GM18511 (cell line): ENCODE results near the gene TSKU.

ENCODE experiments used
- ATAC-seq: cut with Tn5 transposase; IDR thresholded peaks from one replicate; pipeline ENCODE4 v1.9.1; 2021; ENCODE audit warnings: mild to moderate bottlenecking, moderate library complexity; ENCODE audit not compliant: unreplicated experiment

The TSKU gene

DNA sequence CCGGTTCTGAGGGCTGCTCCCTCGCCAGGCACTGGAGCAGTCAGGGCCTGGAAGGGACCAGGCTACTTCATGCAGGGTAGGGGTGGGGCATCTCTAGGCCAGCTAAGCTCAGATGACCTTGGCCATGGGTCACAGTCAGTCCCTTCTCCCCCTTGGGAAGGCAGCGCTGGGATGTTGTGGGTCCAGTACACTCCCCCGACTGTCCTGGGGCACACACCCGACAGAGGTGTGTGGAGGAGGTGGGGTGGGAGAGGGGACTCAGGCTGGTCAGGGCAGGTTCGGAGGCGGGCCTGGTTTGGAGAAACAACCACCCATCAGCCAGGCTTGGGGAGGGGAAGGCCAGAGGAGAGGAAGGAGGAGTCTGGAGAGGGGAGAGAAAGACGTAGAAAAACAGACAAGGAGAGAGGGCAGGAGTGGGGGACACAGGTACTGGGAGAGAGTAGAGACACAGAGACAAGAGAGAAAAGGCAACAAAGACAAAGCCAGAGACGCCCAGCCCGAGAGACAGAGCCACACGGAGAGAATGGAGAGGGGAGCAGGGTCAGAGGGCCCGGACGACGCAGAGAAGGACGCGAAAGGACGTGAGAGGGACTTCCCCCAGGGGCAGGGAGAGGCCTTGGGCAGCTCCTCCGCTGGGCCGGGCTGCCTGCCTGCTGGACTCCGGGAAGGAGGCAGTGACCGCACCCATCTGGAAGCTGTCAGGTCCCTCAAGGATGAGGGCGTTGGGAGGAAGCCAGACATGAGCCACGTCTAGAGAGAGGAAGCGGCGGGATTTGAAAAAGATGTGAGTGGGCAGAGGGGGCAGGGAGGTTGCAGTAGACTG lies 30.6 kb upstream of the TSKU start:
- ATAC-seq: no peak

DNA sequence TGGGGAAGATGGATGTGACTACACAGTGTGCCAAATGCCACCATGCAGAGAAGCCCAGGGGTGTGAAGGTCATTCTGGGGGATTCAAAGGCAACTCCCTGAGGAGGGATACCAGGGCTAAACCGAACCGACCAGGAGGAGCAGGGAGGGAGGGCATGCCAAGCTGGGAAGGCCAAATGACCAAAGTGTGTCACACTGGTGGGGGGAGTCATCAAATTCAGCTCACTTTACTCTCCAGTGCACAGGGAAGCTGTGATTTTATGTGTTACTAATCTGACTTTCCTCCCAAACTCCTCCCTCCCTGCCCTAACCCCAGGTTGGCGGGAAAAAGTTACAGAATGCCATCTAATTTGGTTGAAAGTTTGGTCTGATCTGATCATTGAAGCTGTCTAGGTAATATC lies 29.7 kb upstream of the TSKU start:
- no peak for ATAC-seq

DNA sequence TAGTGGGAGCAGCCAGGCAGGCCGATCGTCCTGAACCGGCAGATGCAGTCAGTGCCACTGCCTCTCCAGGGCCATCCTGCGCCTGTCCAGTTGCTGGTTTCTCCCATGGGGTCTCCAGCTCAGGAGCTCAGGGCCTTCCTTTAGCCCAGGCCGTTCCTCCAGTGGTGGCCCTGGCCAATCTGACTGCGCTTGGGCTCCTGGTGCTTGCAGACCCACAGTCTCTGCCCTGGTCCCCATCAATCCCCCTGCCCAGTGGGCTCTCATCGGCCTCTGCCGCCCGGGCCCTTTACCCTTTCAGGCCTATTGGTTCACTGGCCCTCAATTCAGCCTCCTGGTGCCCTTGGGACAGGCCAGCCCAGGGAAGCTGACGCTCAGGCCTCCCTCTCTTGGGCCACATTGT lies 29.2 kb upstream of the TSKU start:
- ATAC-seq: no peak

DNA sequence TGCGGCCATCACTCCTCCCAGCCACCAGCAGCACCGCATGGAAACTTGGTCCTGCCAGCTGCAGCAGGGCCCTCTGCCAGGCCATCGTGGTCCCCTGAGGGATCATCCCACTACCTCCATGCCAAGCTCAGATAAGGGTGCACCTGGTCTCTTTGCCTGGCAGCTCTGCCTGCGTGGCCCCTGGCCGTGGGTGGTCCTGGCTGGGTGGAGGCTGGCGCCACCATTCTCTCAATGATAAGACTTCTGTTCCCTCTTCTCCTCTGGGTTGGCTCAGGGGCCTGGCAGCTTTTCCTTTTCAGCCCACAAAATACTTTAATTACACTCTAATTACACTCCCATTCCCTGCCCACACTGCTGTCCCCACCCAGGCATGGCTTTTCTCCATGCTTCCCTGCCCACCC lies 26.8 kb upstream of the TSKU start:
- no peak for ATAC-seq

DNA sequence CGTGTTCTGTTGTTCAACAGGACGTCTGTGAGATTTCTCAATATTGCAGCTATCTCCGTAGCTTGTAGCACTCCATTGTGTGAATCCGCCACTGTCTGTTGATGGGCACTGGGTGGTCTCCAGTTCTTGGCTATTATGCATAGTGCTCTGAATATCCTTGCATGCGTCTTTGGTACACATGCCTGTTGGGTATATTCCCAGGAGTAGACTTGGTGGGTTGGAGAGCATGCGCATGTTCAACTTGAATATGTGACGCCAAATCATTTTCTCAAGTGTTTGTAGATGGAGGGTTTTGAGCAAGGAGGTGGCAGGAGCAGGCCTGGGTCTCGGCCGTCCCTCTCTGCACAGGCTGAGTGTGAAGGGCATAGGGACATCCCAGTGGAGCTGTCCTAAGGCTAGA lies 24.8 kb upstream of the TSKU start:
- no peak for ATAC-seq

DNA sequence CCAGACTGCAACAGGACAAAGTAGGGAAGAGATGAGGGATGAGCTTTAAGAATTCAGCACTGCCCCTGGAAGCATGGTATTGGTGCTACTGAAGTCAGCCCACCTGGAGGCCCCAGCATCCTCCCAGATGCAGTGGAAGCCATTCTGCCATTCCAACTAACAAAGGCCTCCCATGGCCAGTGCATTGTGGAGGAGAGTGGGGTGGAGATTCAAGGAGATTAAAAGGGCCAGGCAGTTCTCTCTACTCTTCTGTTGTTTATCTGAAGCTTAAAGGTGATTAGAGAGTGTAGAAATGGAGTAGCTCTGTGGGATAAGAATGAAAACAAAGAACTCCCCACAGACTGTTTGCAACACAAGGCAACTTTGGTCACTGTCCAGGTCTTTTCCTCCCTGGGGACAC lies 24.1 kb upstream of the TSKU start:
- ATAC-seq: no peak

DNA sequence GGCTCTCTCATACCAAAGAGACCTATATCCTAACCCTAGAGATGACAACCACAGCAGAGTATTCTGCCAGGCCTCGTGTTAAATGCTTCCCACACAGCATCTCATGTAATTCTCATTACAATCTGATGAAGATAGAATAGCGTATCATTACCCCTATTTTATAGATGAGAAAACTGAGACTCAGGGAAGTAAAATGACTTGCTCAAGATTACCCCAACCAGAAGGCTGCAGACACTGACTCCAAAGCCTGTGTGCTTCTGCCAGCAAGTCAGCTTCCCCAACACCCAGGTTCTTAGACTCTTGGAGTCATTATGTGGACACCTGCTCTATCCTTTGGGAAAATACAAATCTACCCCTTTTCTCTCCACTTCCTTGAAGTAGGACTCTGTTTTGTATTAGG lies 23.6 kb upstream of the TSKU start:
- ATAC-seq: no peak

DNA sequence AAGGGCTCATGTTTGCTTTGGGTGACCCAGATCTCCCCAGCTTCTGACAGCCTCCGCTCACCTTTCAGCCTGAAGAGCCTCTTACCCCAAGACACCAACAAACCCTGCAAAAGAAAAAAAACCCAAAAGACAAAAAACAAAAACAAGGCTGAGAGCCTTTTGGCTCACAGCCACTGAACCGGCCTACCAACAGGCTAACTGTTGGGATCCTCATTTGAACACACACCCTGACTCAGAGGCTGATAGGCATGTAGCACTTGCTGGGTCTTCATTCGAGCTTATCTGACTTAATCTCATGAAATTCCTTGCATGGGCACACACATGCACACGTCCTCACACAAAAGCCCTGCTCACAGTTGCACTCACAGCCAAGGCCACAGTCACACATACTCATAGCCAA lies 22.9 kb upstream of the TSKU start:
- ATAC-seq: no peak

DNA sequence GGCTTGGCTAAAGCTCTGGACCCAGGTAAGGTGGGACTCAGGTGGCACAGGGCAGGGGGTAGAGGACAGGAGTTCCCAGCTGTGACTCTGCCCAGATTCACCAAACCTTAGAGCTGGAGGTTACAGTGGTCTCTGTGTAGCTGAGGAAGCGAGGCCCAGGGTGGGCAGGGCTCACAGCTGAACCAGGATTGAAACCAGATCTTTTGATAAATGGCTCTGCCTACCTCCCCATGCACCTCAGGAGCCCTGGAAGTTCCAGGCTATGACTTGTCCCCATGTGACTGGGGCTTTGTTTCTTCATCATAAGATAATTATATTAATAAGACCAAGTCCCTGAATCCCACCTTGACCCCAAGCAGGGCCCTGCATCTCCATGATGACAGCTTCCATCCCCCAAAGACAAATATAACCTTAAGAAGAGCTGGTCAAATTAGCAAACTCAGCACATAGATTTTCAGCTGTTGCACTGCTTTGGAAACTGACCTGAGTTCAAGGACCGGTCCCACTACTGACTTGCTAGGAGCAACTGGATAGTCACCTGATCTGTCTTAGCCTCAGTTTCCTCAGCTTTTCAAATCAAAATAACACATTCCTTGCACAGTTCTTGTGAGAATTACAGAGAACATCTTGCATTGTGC lies 21.3 kb upstream of the TSKU start:
- no peak for ATAC-seq

DNA sequence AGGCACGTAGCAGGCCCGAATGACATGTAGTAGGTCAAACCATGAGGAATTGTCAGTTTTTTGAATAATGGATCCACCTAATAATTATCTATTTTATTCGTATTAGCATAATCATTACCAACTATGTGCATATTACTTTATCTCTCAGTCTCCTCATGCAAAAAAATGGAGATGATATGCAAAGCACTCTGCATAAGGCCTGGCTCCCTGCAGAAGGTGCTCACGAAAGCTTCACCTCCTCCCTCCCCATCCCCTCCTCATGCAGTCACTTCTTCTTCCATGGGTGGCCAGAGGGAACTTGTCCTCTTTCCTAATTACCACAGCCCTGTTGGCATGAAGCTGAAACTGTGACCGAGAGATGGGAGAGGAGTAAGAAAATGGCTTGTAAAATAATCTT lies 20.8 kb upstream of the TSKU start:
- ATAC-seq: no peak

DNA sequence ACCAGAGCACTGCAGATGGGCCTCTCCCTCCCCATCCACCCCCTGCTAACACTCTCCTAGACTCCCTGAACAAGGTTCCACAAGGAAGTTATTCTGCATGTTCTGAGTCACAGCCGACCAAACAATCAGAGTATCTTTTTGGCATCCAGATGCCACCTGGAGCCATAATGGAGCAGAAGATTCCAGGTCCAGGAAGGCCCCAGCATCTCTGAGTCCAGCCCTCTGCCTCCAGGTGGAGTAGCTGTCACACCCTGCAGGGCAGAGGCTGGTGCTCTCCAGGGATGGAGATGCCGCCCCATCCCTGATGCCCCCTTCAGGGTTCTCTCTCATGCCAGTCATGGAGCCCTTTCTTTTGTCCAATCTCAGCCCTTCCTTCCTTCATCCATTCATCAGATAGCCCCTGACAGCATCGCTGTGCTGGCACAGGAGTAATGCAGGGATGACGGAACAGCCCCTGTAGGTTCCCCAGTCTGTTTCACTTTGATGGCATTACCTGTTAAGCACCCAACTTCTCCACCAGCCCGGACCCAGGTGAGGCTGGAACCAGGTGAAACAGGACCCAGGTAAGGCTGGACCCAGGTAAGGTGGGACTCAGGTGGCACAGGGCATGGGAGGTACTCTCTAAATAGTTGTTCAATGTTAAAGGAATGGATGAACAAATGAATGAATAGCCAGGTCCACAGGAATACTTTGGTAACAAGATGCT lies 20.1 kb upstream of the TSKU start:
- ATAC-seq: no peak

DNA sequence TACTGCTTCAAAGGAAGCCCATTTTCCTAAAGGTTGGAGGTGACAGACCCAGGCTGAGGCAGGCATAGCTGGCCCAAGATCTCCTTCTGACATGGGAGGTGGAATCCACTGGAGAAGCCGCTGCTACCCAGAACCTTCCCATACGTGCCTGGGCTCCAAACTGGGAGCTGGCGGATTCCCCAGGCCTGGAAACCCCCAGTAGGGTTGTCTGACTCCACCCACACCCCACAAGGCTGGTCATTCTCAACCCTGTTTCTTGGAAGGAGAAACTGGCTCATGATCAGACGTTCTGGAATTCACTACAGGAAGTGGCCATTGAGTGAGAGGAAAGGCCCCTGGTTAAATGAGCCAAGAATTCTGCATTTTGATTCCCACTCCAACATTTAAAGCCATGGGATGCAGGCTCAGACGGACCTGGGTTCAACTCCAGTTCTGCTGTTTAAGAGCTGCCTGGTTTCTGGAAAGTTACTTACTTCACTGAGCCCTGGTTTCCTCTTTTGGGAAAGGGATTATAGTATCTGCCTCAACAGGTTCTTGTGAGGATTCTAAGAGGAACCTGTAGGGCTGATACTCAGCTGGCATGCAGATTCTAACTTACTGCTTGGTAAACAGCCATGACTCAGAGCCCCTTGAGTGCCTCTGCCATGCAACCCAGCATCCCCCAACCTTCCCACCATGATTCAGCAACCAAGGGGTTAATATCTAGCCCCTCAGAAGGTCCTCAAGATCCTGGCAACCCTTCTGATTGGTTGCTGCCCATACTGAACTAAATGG lies 19.4 kb upstream of the TSKU start:
- no peak for ATAC-seq

DNA sequence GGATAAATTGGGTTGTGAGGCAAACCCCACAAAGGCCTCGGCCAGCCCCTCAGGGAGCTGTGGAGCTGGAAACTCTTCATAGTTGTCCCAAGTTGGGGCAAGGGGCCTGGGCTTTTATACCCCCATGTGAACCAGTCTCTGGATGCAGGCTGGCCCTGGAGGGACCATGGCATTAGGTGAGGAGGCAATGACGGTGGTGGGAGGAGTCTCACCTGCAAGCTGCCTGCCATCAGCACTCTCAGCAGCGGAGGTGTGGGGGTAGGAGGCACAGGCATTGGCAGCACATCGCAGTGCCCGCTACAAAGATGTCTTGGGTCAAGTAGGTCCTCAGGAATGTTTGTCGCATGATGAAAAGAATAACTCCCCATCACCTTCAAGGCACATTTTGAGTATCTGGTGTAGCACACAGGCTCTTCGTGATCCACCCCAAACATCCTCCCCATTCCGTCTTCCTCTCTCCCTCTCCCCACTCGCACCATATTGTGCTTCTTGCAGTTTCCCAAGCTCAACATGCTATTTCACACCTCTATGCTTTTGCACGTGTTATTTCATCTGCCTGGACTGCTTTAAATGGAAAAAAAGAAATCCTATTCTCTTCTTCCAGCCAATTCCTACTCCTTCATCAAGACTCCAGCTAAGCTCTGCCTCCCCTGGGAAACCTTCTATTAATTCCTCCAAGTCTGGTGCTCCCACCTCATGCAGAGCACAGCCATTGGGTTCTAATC lies 18.1 kb upstream of the TSKU start:
- no peak for ATAC-seq

DNA sequence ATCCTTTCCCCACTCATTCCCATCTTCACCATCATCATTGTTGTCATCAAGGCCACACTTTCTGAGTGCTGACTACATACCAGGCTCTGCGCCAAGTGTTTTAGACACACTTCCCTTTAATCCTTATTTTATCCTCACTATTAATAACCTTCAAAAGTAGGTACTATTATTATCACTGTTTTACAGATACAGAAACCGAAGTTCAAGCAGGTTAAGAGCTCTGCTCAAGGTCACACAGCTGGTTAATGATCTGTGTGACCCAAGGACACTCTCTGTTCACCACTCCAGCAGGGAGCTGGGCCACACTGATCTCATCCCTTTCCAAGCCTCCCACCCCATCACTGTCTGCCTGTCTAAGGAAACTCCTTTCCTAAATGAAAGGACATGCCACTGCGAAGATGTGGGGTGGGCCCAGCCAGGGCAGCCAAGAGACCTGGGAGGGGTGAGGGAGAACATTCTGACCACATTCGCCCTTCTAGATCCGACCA lies 17.2 kb upstream of the TSKU start:
- no peak for ATAC-seq

DNA sequence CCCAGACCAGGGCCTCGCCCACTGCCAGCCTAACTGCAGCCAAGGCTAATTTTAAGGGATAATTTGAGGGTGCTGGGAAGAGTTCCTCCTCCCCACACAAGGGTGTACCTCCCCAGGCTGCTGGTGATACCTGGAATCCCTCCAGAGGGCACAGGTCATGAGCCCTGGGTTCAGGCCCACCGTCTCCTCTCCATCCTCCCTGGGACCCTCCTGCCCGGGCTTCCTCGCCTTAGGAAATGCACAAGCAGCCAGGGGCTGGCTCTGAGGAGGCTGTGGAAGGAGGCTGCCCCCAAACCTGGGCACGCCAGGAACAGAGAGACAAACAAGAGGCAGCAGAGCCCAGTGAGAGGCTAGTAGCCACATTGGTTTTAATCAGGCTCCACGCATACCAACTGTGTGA lies 16.6 kb upstream of the TSKU start:
- ATAC-seq: no peak

DNA sequence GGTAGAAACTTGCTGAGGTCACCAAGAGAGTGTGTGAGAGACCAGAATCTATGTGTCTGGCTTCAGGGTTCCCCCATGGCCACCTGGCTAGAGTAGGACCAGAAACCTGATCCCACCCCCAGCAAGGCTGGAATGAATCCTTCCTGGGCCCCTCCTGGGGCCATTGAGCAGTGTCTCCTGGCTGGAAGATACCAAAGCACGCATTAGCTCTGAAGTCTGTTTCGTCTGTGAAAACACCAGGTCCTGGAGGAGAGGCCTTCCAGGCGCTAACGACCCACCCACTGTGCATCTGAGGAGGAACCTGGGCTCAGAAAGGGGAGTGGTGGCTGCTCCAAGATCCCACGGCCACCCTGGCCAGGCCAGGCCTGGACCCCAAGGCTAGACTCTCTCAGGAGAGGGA lies 15.5 kb upstream of the TSKU start:
- ATAC-seq: no peak

DNA sequence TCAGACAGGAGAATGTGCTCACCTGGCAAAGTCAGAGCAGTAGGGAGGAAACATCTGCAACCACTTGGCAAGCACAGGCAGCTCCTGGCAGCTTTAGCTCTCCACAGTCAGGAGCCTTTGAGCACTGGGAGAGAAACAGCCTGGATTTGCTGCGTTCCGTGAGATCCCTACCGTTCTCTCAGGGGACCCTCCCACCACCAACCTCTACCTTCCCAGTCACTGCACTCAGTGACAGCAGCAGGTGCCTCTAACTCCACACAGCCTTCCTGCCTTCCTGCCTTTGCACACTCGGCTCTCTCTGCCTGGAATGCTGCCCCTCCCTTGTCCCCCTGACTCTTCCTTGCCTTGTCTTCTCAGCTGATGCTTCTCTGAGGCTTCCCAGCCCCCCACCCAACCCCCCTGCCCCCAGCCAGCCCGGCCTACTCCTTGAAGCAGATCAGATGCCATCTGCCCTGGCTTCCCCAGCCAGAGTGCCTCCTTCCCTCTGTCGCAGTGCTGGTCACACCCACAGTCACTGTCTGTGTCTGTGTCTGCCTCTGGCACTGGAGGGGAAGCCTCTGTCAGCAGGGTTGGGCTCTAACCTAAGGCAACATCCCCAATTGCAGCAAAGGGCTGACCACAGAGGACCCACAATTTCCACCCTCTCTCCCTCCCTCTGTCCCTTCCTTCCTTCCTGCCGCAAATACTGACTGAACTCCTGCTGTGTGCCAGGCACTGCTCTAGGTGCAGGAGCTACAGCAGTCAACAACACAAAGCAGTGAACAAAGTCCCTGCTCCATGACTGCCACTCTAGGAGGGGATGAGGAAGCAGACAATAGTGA lies 14.9 kb upstream of the TSKU start:
- no peak for ATAC-seq

DNA sequence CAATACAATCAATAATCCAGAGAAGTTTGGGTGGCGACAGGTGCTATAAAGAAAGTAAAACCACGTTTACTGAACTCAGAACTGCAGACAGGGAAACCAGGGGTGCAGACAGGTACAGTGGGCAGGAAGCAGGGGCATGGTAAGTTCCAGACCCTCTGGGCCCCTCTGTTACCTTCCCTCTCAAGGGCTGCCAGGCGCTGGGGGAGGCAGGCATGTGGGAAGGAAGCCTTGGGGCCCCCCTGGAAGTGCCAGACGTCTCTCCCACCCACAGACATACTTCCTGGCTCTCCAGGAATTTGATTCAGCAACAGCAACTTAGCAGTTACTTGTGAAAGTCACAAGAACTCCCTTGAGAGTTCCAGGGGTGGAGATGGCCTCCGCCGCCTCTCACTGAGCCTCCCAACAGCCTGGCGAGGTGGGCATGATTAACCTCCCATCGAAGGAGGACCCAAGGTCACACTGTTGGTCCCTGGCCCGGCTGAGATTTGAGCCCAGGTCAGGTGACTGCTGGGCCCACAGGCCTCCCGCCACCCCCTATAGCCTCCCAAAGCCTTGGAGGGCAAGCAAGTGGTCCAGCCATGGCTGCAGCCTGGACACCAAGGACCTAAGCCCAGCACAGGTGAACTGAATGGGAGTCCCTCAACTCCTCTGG lies 14.1 kb upstream of the TSKU start:
- ATAC-seq: no peak
